KBM-7 (cell line): ENCODE data around the gene DNAJC22.
"Not testable (repeated sequence)": the region's sequence is repeated elsewhere in the genome, so short reads cannot be mapped to it uniquely, and the experiment has no call there.

ENCODE experiments used
- DNase-seq: peaks from one replicate; pipeline ENCODE4 v3.0.0-alpha.2; 2015
- in situ Hi-C: fragments of 300-500 bp; cut with MboI; formaldehyde crosslinking; loops from 2 replicates; pipeline ENCODE4 v1.14.3; 2020; ENCODE audit warnings: low sequenced_read_pairs, low pct_unique_long_range_greater_than_20kb, mixed read lengths

Gene DNAJC22

DNA sequence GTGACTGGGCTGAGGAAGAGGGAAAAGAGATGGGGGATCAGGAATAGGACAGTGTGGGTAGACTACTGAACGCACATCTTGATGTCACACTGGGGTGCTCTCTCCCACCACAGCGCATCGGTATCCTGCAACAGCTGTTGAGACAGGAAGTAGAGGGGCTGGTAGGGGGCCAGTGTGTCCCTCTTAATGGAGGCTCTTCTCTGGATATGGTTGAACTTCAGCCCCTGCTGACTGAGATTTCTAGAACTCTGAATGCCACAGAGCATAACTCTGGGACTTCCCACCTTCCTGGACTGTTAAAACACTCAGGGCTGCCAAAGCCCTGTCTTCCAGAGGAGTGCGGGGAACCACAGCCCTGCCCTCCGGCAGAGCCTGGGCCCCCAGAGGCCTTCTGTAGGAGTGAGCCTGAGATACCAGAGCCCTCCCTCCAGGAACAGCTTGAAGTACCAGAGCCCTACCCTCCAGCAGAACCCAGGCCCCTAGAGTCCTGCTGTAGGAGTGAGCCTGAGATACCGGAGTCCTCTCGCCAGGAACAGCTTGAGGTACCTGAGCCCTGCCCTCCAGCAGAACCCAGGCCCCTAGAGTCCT, 16.6 kb upstream of the DNAJC22 start:
- DNase-seq = no peak
- in situ Hi-C loops = loop anchor here (10.0 kb wide), 1 partner anchor 45 kb away; no protein-coding TSS in a partner anchor

DNA sequence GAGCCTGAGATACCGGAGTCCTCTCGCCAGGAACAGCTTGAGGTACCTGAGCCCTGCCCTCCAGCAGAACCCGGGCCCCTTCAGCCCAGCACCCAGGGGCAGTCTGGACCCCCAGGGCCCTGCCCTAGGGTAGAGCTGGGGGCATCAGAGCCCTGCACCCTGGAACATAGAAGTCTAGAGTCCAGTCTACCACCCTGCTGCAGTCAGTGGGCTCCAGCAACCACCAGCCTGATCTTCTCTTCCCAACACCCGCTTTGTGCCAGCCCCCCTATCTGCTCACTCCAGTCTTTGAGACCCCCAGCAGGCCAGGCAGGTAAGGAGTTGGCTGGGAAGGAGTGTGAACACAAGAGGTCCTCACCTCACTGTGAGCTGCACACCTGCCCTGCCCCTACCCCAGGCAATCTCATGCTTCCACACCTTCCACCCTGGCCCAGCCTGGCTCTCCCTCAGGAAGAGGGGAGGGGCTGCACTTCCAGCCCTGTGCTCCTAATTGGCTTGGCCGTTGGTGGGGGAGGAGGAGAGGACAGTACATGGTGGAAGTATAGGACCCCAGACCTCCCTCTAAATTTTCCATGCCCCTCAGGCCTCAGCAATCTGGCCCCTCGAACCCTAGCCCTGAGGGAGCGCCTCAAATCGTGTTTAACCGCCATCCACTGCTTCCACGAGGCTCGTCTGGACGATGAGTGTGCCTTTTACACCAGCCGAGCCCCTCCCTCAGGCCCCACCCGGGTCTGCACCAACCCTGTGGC, 15.9 kb upstream of the DNAJC22 start:
- in situ Hi-C loops = loop anchor here (10.0 kb wide), 1 partner anchor 46 kb away; no protein-coding TSS in a partner anchor
- DNase-seq = no peak

DNA sequence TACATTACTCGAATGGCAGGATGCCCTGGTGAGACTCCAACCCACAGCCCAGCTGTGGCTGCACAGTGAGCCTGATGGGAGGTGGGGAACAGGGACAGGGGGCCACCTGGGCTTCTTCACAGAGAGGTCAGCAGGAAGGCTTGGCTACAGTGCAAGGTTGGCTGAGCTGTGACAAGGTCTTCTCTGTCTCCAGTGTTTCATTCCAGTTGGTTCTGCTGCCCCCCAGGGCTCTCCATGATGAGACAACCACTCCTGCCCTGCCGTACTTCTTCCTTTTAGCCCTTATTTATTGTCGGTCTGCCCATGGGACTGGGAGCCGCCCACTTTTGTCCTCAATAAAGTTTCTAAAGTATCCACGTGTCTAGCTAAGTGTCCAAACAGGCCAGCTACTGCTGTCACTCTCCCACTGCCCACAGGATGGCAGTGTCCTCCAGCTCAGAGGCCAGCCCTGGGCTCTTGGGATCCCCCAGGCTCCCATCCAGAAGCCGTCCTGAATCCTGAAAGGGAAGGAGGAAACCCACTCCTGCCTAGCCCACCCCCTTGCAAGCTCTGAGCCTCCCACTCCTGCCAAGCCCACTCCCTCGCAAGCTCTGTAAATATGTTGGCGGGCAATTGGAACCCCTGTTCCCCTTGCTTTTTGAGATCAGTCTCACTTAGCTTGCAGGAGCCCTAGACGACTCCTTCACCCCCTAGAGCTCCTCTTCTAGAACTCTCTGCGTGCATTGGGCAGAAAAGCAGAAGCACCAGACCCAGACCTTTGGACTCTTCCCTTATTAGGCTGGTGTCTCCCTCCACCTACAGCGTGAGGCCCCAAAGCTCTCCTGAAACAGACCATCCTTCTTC, 15.1 kb upstream of the DNAJC22 start:
- in situ Hi-C loops = loop anchor here (10.0 kb wide), 1 partner anchor 47 kb away; no protein-coding TSS in a partner anchor
- DNase-seq = peak; percentile 58

DNA sequence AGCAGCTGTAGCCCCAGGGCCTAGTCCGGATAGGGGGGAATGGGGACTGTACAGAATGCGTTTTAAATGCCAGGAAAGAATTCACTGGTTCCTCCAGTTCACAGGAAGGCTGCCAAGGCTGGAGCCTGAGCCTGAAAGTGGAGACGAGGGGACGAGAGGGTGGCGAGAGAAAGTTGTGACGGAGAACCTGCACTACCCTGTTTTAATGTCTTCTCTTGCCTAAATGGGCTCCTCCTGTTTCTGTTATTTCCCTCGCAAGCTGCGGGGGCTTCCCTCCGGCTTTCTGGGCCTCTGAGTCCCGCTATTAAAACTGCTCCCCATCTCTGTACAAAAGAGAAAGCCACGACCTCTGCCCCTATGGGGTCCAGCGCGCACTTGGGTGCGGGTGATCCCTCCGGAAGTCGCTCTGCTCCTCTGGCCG, 14.2 kb upstream of the DNAJC22 start:
- in situ Hi-C loops = loop anchor here (10.0 kb wide), 1 partner anchor 48 kb away; no protein-coding TSS in a partner anchor
- DNase-seq = no peak

DNA sequence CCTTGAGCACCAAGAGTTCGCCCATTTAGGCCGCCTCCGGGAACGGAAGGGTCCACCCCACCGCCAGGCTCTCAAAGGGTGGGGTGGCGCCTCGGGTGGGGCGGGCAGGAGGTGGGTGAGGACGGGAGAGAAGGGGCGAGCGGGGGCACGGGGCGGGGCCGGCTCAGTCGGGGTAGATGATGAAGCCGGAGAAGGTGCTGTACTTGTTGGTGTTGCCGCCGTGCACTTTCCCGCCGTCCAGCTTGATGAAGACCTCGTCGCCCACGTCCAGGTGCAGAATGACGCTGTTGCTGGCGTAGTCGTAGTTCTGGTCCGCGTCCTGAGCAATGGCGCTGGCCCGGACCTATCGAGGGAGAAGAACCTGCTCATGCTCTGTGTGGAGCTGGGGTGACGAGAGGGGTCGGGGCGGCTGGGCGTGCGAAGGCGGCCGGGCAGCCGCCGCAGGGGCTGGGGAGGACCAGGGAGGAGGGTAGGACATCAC, 13.8 kb upstream of the DNAJC22 start:
- in situ Hi-C loops = loop anchor here (10.0 kb wide), 1 partner anchor 48 kb away; no protein-coding TSS in a partner anchor
- DNase-seq = no peak

DNA sequence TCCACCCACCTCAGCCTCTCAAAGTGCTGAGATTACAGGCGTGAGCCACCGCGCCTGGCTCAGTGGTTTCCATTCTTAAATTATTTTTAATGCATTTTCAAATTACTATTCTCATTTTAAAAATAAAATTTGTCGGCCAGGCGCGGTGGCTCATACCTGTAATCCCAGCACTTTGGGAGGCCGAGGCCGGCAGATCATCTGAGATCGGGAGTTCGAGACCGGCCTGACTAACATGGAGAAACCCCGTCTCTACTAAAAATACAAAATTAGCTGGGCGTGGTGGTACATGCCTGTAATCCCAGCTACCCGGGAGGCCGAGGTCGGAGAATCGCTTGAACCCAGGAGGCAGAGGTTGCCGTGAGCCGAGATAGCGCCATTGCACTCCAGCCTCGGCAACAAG, 12.9 kb upstream of the DNAJC22 start:
- in situ Hi-C loops = loop anchor here (10.0 kb wide), 1 partner anchor 49 kb away; no protein-coding TSS in a partner anchor
- DNase-seq = not testable (repeated sequence)

DNA sequence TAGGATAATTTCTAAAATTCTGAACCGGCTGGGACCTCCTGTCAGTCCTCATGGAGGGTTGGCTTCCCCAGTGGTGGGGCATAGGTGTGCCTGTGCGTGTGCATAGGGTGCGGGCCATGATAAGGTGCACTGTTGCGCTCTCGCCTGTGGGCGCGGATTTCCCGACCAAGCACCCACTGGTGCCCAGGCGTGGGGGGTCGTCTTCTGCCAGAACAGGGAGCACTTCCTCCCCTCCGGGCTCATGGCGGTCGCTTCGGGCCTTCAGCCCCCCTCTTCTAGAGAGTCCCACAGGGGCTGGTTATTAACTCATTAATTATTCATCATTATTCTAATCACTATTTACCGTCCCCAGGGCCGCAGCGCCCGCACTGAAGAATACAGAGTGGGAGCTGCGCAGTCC, 12.5 kb upstream of the DNAJC22 start:
- no peak for DNase-seq

DNA sequence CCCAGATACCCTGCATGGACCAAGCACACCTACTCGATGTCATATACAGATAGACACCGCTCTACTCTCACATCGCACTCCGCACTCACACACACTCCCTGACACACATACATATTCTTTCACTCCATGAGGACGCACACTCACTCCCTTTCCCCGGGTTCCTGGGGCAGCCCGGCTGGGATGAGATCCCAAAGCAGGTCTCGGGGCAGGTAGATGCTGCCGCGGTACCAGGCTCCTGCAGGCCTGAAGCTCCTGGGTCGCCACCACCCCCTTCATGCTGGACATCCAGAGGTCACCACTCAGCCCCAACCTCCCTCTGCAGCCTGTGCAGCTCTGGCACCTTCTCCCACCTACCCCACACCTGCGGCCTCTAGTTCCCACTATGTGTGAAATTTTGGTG, 12.0 kb upstream of the DNAJC22 start:
- no peak for DNase-seq
- in situ Hi-C loops = loop anchor here (10.0 kb wide), 1 partner anchor 50 kb away; no protein-coding TSS in a partner anchor

More for the DNA sequence above, 12.5 kb upstream of the DNAJC22 start:
- in situ Hi-C loops = loop anchor here (10.0 kb wide), 1 partner anchor 49 kb away; no protein-coding TSS in a partner anchor

DNA sequence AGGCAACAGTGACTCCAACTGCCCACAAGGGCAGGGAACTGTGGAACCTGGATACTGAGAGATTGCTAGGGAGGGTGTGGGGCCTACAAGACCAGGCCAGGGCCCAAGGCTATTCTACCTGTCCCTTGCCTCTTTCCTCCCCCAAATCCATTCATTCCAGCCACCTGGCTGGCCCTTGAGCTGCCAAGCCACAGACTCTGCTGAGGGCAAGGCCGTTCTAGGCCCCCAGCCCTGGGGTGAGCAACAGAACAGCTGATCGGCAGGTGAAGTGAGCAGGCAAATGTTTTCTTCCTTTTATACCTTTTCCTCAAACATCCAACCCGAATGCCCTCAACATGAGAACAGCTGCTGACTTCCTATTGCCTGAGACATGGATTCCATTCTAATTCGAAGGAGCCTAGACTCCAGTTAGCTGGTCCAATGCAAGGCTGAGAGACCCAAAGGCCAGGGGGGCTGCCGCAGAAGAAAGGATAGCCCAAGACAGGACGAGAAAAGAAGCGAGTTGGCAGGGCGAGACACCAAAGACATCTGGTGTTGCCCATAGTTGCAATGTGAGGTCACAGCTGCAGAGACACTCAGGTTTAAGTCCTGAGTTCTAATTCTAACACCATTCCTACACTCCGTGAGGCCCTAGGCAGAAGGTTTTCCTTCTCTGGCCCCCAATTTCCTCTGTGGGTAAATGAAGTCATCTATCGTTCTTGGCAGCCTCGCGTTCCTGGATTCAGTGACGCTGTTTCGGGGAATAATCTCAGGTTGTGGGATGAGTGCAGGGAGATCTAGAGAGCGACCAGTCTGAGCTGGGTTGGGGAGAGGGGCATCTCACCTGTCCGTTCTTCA, 11.4 kb upstream of the DNAJC22 start:
- DNase-seq = no peak
- in situ Hi-C loops = loop anchor here (10.0 kb wide), 1 partner anchor 51 kb away; no protein-coding TSS in a partner anchor

DNA sequence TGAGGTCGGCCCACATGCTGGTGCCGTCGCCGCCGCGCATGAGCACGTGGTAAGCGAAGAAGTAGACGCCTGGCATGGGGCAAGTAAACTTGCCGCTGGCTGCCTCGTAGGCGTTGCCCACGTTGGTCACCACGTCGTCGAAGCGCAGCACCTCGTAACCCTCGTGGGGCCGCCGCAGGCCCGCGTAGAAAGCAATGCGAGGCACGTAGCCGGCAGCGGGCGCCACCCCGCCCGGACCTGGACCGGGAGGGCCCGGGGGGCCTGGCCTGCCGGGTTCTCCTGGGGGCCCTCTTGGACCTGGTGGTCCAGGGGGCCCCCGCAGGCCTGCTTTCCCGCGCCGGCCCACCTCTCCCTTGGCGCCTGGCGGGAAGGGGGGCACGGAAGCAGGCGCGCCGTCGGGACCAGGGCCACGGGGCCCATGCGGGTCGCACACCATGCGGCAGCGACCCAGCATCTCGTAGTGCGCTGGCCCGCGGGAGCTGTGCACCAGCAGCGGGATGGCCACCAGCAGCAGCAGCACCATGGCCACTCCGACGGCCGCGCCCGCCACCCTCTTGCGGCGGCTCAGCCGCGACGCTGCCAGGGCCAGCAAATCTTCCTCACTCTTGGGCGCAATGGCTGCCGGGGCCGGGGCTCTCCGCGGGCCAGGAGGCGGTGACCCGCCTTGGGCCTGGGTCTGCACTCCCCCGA, 10.6 kb upstream of the DNAJC22 start:
- in situ Hi-C loops = loop anchor here (10.0 kb wide), 1 partner anchor 51 kb away; no protein-coding TSS in a partner anchor
- no peak for DNase-seq

DNA sequence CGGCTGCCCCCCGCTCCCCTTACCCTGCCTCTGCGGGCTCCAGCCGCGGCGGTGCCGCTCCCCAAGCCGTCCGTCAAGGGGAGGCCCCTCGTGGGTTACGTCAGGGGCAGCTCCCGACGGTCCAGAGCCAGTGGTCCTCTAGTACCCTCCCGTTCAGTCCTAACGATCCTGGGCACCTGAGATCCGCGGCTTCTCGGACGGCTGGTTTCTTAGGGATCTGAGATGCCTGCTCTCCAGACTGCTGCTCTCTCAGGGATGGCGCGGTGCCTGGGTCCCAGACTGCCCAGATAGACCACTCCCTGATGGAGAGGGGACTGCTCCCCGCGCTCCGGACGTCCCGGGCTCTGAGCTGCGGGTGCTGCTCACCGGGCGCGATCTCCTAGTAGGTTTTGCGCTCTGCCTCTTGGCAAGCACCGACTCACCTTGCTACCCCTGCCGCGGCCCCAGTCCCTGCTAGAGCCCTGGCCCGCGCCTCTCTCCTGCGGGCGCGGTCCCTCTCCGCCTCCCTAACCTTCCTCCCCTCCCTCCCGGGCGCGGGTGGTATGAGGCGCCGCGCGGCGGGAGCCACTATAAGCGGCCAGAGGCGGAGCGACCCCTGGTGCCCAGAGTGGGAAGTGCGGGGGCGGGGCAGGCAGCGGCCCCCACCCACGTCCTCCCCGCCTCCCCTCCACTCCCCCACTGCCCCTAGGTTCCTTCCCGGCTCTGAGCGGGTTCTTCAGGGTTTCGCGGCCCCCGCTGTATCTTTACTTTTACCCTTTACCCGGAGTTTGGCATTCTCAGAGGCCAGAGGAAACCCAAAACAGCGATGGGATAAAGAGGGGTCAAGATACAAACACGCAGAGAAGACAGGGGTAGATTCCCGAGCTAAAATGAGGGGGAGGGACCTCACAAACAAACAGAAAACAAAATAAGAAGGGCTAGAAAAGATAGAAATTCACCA, 9.8 kb upstream of the DNAJC22 start, which contains the start of gene C1QL4:
Gene C1QL4, minus strand, starts transcription at position 544 of the 940 bp plus-strand sequence. CDS start 711 bp downstream, outside the sequence.
- peak; percentile 94 for DNase-seq
- in situ Hi-C loops = loop anchor here (10.0 kb wide), 1 partner anchor 52 kb away; no protein-coding TSS in a partner anchor

DNA sequence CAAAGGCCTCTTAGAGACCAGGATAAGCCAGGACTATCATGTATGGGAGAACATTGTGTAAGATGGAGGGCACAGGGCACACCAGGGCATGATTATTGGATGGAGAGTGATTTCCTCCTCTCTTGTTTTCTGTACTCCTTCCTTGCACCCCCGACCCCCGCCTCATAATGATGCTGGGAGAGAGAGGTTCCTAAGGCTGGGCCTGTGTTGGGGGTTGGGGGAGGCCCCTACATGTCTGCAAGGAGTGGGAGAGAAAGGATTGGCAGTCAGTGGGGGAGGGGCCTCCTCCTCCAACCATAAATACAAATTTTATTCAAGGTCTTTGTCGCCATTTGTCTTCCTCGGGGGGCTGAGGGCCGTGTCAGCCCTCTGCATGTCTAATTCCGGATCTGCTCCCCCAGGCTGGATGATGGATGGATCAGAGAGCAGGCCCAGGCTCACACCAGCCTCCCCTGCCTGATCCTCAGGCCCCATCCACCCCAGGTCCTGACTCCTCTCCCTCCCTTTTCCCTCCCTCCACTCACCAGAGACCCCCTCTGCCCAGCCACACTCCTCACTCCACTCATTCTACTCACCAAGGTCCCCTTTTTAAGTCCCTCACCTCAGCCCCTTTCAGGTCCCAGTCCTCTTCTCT, 7.7 kb upstream of the DNAJC22 start:
- no peak for DNase-seq
- in situ Hi-C loops = loop anchor here (10.0 kb wide), 1 partner anchor 54 kb away; no protein-coding TSS in a partner anchor

DNA sequence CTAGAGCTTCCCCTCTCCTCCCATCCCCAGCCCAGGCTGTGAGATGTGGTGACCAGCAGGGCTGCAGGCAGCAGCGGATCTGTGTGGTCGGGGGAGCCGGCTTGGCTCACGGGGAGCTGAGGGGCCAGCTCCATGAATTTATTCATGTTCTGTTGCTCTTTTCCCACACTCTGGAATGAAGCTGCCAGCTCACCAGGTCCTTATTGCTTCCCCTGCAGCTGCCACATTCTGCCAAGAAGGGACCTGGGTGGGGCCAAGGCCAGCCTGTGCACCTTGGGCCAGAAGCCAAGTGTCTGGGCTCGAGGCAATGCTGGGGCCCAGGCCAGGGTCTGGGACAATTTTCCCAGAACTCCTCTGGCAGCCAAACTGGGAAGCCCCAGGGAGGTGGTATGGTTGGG, 7.2 kb upstream of the DNAJC22 start:
- no peak for DNase-seq
- in situ Hi-C loops = loop anchor here (10.0 kb wide), 1 partner anchor 55 kb away; no protein-coding TSS in a partner anchor

DNA sequence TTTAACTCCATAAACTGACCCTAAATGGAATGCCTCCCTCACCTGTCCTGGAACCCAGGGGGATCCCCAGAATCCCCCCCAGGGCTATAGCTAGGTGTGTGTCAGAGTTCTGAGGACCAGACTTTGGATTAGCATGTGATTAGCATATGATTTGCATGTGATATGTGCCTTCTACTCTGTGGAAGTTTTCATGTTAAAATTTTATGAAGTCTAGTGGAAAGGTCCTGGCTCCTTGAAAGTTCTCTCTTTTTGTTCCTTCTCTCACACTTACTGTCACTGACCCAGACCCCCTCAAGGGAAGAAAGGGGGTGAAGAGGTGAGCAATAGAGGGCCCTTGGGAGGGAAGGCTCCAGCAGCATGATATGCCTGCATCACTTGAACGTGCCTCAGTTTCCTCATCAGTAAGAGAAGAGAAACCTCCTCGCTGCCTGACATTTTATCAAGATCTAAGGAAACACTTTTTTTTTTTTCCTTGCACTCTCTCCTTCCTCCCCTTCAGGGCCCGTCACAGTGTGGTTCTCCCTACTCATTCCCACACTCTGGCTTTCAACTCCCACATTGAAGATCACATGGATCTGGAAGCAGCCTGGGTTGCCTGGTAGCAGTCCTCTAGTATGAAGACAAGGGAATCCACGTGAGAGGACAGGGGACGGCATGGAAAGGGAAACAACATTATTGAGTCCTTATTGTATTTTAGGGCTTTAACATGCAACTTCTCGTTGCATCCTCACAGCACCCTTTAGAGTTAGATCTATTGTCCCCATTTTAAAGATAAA, 6.4 kb upstream of the DNAJC22 start:
- DNase-seq = no peak
- in situ Hi-C loops = no loop called here
